GM12878 (cell line): ENCODE data around the gene KCNAB2.

Experiments
- CBX3 ChIP-seq: fragments of 200-600 bp; sonication (generic); IDR thresholded peaks from 2 replicates; pipeline ENCODE4 v1.6.1; 2016; ENCODE audit warnings: low read depth, borderline replicate concordance
- ESRRA ChIP-seq: IDR thresholded peaks from 2 replicates; pipeline ENCODE4 v1.6.1; 2012; ENCODE audit warnings: mild to moderate bottlenecking, low read length, improper control_type of control experiment
- TF ChIP-seq, protein P1 (sequence below), 3 experiments: IDR thresholded peaks in 2 of 3; conservative IDR thresholded peaks in 1 of 3; 2 replicates each; pipeline ENCODE4 v1.5.1; 2011; ENCODE audit warnings: low read depth in 3 of 3, low read length in 3 of 3, mild to moderate bottlenecking in 3 of 3, control low read depth in 2 of 3, moderate library complexity in 2 of 3, inconsistent platforms in 1 of 3, mixed read lengths in 1 of 3; ENCODE audit not compliant: control insufficient read depth in 2 of 3, insufficient read depth in 1 of 3; ENCODE audit errors: extremely low read depth in 1 of 3
- TF ChIP-seq, protein P2 (sequence below): fragments of 450-650 bp; IDR thresholded peaks from 2 replicates; pipeline ENCODE4 v1.6.1; 2016; ENCODE audit warnings: mild to moderate bottlenecking
- TF ChIP-seq, protein P3 (sequence below): fragments of 150-350 bp; IDR thresholded peaks from 2 replicates; pipeline ENCODE4 v1.6.1; 2016; ENCODE audit warnings: low read depth, low read length
- TF ChIP-seq, protein P4 (sequence below): IDR thresholded peaks from 2 replicates; pipeline ENCODE4 v1.6.1; 2011; ENCODE audit warnings: low read depth, mild to moderate bottlenecking, low read length, moderate library complexity, borderline replicate concordance; ENCODE audit errors: extremely low read depth

DNA sequence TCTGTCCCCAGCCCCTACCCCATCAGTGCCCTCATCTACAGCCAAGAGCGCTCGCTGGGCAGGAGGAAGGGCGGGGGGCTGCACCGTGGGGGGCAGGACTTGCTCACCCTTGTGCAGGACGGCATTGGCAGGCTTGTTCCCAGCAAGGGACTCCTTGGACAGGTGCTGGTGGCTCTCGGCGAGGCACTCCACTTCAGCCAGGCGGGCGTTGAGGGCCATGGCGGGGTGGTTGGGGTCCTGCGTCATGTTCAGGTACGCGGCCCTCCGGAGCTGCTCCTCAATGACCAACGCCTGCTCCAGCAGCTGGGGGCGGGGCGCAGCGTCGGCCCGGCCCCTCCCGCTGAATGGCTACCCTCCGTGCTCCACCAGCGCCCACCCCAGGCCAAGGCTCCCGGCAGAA lies 64.0 kb downstream of the KCNAB2 start:
- TF ChIP-seq, protein P1, sequence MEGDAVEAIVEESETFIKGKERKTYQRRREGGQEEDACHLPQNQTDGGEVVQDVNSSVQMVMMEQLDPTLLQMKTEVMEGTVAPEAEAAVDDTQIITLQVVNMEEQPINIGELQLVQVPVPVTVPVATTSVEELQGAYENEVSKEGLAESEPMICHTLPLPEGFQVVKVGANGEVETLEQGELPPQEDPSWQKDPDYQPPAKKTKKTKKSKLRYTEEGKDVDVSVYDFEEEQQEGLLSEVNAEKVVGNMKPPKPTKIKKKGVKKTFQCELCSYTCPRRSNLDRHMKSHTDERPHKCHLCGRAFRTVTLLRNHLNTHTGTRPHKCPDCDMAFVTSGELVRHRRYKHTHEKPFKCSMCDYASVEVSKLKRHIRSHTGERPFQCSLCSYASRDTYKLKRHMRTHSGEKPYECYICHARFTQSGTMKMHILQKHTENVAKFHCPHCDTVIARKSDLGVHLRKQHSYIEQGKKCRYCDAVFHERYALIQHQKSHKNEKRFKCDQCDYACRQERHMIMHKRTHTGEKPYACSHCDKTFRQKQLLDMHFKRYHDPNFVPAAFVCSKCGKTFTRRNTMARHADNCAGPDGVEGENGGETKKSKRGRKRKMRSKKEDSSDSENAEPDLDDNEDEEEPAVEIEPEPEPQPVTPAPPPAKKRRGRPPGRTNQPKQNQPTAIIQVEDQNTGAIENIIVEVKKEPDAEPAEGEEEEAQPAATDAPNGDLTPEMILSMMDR (IDR thresholded peaks at IDR 0.05 in 2 of 3, conservative IDR thresholded peaks at IDR 0.05 in 1 of 3; ENCODE audit: control insufficient read depth in 2 of 3, extremely low read depth in 1 of 3, insufficient read depth in 1 of 3, low read depth in 3 of 3, low read length in 3 of 3): no peak
- TF ChIP-seq, protein P2, sequence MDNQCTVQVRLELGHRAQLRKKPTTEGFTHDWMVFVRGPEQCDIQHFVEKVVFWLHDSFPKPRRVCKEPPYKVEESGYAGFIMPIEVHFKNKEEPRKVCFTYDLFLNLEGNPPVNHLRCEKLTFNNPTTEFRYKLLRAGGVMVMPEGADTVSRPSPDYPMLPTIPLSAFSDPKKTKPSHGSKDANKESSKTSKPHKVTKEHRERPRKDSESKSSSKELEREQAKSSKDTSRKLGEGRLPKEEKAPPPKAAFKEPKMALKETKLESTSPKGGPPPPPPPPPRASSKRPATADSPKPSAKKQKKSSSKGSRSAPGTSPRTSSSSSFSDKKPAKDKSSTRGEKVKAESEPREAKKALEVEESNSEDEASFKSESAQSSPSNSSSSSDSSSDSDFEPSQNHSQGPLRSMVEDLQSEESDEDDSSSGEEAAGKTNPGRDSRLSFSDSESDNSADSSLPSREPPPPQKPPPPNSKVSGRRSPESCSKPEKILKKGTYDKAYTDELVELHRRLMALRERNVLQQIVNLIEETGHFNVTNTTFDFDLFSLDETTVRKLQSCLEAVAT: no peak
- TF ChIP-seq ESRRA (no peak), CBX3 (no peak)
- TF ChIP-seq, protein P3, sequence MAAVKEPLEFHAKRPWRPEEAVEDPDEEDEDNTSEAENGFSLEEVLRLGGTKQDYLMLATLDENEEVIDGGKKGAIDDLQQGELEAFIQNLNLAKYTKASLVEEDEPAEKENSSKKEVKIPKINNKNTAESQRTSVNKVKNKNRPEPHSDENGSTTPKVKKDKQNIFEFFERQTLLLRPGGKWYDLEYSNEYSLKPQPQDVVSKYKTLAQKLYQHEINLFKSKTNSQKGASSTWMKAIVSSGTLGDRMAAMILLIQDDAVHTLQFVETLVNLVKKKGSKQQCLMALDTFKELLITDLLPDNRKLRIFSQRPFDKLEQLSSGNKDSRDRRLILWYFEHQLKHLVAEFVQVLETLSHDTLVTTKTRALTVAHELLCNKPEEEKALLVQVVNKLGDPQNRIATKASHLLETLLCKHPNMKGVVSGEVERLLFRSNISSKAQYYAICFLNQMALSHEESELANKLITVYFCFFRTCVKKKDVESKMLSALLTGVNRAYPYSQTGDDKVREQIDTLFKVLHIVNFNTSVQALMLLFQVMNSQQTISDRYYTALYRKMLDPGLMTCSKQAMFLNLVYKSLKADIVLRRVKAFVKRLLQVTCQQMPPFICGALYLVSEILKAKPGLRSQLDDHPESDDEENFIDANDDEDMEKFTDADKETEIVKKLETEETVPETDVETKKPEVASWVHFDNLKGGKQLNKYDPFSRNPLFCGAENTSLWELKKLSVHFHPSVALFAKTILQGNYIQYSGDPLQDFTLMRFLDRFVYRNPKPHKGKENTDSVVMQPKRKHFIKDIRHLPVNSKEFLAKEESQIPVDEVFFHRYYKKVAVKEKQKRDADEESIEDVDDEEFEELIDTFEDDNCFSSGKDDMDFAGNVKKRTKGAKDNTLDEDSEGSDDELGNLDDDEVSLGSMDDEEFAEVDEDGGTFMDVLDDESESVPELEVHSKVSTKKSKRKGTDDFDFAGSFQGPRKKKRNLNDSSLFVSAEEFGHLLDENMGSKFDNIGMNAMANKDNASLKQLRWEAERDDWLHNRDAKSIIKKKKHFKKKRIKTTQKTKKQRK: no peak
- TF ChIP-seq, protein P4, sequence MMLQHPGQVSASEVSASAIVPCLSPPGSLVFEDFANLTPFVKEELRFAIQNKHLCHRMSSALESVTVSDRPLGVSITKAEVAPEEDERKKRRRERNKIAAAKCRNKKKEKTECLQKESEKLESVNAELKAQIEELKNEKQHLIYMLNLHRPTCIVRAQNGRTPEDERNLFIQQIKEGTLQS: no peak
